A673 (cell line): ENCODE results near the gene XRCC4.

ENCODE experiments used
- EZH2 ChIP-seq: fragments of 200-600 bp; sonication (generic); IDR thresholded peaks from 2 replicates; pipeline ENCODE4 v1.6.1; 2017; ENCODE audit warnings: borderline replicate concordance, low read depth, mild to moderate bottlenecking, mixed read lengths, antibody characterized with exemption, low read length; ENCODE audit not compliant: poor library complexity, severe bottlenecking
- TF ChIP-seq, protein P1 (sequence below): fragments of 300-800, 200-600 bp; sonication (generic); conservative IDR thresholded peaks from 2 replicates; pipeline ENCODE4 v1.5.1; 2017; ENCODE audit warnings: low read depth, mild to moderate bottlenecking, antibody characterized with exemption, low read length, moderate library complexity, mixed read lengths

DNA sequence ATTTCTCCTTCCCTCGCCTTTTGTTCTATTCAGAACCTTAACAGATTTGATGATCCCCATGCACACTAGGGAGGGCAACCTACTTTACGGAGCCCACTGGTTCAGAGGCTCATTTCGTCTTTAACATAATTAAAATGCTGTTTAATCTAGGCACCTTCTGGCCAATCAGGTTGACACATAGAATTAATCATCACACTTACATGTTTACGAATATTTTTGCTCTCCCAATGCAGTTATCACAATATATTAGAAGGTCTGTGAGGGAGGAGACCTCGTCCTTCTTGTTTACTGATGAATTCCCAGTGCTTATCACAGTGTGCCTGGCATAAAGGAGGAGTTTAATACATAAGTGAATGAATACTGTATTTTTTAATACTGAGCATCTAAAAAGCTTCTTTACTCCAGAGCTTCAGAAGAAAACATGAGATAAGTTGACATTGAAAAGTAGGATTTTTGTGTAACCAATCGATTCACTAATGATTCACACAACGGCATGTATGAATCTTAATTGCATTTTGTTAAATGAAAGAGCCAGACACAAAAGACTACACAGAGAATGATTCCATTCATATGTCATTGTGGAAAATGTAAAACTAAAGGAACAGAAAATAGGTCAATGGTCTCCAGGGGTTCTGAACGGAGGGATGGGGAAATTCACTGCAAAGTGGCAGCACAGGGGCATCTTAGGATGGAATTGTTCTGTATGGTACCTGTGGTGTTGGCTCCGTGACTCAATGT lies 315.6 kb downstream of the XRCC4 start:
- TF ChIP-seq, protein P1, sequence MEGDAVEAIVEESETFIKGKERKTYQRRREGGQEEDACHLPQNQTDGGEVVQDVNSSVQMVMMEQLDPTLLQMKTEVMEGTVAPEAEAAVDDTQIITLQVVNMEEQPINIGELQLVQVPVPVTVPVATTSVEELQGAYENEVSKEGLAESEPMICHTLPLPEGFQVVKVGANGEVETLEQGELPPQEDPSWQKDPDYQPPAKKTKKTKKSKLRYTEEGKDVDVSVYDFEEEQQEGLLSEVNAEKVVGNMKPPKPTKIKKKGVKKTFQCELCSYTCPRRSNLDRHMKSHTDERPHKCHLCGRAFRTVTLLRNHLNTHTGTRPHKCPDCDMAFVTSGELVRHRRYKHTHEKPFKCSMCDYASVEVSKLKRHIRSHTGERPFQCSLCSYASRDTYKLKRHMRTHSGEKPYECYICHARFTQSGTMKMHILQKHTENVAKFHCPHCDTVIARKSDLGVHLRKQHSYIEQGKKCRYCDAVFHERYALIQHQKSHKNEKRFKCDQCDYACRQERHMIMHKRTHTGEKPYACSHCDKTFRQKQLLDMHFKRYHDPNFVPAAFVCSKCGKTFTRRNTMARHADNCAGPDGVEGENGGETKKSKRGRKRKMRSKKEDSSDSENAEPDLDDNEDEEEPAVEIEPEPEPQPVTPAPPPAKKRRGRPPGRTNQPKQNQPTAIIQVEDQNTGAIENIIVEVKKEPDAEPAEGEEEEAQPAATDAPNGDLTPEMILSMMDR = no peak
- no peak for TF ChIP-seq EZH2
